WTC11 (cell line): ENCODE results near the gene EHD2.
A peak's percentile ranks its signal among the peaks of the same experiment; 100 is the strongest.

Experiments
- AFF4 ChIP-seq: sonication (generic); formaldehyde crosslinking; IDR thresholded peaks from 2 replicates; pipeline ENCODE4 v1.8.1; 2023; ENCODE audit warnings: mild to moderate bottlenecking, missing genetic modification reagents, borderline replicate concordance
- CREB1 ChIP-seq: sonication (generic); formaldehyde crosslinking; IDR thresholded peaks from 2 replicates; pipeline ENCODE4 v1.8.0; 2023; ENCODE audit warnings: mild to moderate bottlenecking, missing genetic modification reagents
- CREM ChIP-seq: sonication (generic); formaldehyde crosslinking; IDR thresholded peaks from 2 replicates; pipeline ENCODE4 v1.8.1; 2022; ENCODE audit warnings: mild to moderate bottlenecking, missing genetic modification reagents, moderate library complexity
- CTCF ChIP-seq: fragments of 200-600 bp; IDR thresholded peaks from 2 replicates; pipeline ENCODE4 v1.8.0; 2022; ENCODE audit warnings: antibody characterized with exemption
- E2F4 ChIP-seq: sonication (generic); formaldehyde crosslinking; IDR thresholded peaks from 2 replicates; pipeline ENCODE4 v1.8.1; 2022; ENCODE audit warnings: low read depth, mild to moderate bottlenecking, moderate library complexity, missing genetic modification reagents, borderline replicate concordance
- NFYB ChIP-seq: sonication (generic); formaldehyde crosslinking; conservative IDR thresholded peaks from 2 replicates; pipeline ENCODE4 v1.8.0; 2022; ENCODE audit warnings: low read depth, missing genetic modification reagents
- PRDM15 ChIP-seq: sonication (generic); formaldehyde crosslinking; IDR thresholded peaks from 2 replicates; pipeline ENCODE4 v1.8.0; 2022; ENCODE audit warnings: missing genetic modification reagents
- PREB ChIP-seq: sonication (generic); formaldehyde crosslinking; IDR thresholded peaks from 2 replicates; pipeline ENCODE4 v1.8.1; 2022; ENCODE audit warnings: mild to moderate bottlenecking, missing genetic modification reagents, moderate library complexity, borderline replicate concordance
- RELA ChIP-seq: sonication (generic); formaldehyde crosslinking; IDR thresholded peaks from 2 replicates; pipeline ENCODE4 v1.8.1; 2022; ENCODE audit warnings: missing genetic modification reagents, mild to moderate bottlenecking, borderline replicate concordance
- TCF7 ChIP-seq: sonication (generic); formaldehyde crosslinking; IDR thresholded peaks from 2 replicates; pipeline ENCODE4 v1.8.0; 2022; ENCODE audit warnings: mild to moderate bottlenecking, low read depth, missing genetic modification reagents, moderate library complexity
- ZNF263 ChIP-seq: sonication (generic); formaldehyde crosslinking; IDR thresholded peaks from 2 replicates; pipeline ENCODE4 v1.8.1; 2022; ENCODE audit warnings: low read depth, mild to moderate bottlenecking, moderate library complexity, missing genetic modification reagents

- peak; percentile 97 for TF ChIP-seq CTCF
- no peak for TF ChIP-seq E2F4 (CRISPR knock-in tag)
- TF ChIP-seq CREB1 (CRISPR knock-in tag), result no peak
- no peak for TF ChIP-seq RELA (CRISPR knock-in tag)
- TF ChIP-seq AFF4 (CRISPR knock-in tag), result no peak
- TF ChIP-seq PRDM15 (CRISPR knock-in tag), result no peak
- TF ChIP-seq NFYB, result no peak
- no peak for TF ChIP-seq CREM (CRISPR knock-in tag)
- peak; percentile 98 for TF ChIP-seq ZNF263
- TF ChIP-seq PREB (CRISPR knock-in tag), result no peak
- TF ChIP-seq TCF7 (CRISPR knock-in tag), result no peak
Measured at GRCh38 chr19:47713046-47714021, at the start of gene EHD2.
